ENCODE results near the gene PGAM1.

GRCh38 chr10:97465982-97466381, 40.0 kb downstream of the PGAM1 start:
- TF ChIP-seq, protein P1, sequence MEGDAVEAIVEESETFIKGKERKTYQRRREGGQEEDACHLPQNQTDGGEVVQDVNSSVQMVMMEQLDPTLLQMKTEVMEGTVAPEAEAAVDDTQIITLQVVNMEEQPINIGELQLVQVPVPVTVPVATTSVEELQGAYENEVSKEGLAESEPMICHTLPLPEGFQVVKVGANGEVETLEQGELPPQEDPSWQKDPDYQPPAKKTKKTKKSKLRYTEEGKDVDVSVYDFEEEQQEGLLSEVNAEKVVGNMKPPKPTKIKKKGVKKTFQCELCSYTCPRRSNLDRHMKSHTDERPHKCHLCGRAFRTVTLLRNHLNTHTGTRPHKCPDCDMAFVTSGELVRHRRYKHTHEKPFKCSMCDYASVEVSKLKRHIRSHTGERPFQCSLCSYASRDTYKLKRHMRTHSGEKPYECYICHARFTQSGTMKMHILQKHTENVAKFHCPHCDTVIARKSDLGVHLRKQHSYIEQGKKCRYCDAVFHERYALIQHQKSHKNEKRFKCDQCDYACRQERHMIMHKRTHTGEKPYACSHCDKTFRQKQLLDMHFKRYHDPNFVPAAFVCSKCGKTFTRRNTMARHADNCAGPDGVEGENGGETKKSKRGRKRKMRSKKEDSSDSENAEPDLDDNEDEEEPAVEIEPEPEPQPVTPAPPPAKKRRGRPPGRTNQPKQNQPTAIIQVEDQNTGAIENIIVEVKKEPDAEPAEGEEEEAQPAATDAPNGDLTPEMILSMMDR (IDR thresholded peaks at IDR 0.05) = no peak
- TF ChIP-seq POLR2AphosphoS5 (IDR thresholded peaks at IDR 0.05) = no peak
- TF ChIP-seq POLR2A (IDR thresholded peaks at IDR 0.05) = no peak

Measured in sigmoid colon (tissue), 4 donors.